ENCODE results near the gene MS4A4A. TPM values are rescaled to one million over a fixed set of nuclear protein-coding genes. Genes with fewer than 3 reads are reported as not detected.

The MS4A4A gene
- total and polyA plus RNA-seq, 9 of the 15 experiments (the other 6 are each of a cell fraction or from before 2014, with no cell fraction given): 0.77 to 41.4 (median 10.1) TPM

DNA sequence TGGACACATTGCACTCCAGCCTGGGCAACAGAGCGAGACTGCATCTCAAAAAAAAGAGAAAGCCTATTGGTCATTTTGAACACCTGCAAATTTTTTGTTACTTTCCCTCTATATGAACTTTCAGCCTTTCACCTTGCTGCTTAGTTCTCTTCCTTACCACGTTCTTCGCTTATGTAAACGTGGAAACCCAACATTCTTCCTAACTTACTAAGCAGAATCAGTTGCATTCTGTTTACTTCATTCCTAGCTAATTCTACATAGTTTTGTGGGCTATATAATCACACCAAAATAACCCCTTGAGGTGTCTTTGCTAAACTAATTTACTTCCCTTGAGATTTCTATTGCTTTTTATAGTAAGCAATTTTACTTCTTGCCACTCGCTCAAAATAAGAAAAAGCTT is 23.2 kb downstream of the MS4A4A start:
- DNase-seq (ENCODE audit: extremely low read depth in 1 of 4, low spot score in 3 of 4): no peak
- ChIA-PET CTCF (ENCODE audit: low intra/inter-chr PET ratio) (no interaction called here), POLR2A (no interaction called here)
- Histone ChIP-seq H3K36me3 (ENCODE audit: control insufficient read depth, insufficient read depth, low read length) (no peaks in the 10 kb centered on the region), H3K27ac (ENCODE audit: extremely low read depth, low read depth, low read length) (no peak overlapping the region), H3K79me2 (ENCODE audit: control insufficient read depth, insufficient read depth, low read length) (no peaks in the 10 kb centered on the region), H3K4me1 (replicated peaks in 1 of 2; ENCODE audit: control insufficient read depth in 2 of 2, insufficient read depth in 2 of 2, low read length in 2 of 2) (no peaks in the 10 kb centered on the region), H3K4me3 (no peak overlapping the region), H2AFZ (ENCODE audit: low read depth, low read length) (no peak overlapping the region), H3K9ac (ENCODE audit: insufficient read depth in 1 of 2, low read depth in 2 of 2, low read length in 2 of 2) (no peak overlapping the region), H3K9me3 (replicated peaks; ENCODE audit: control insufficient read depth, insufficient read depth, low read depth, low read length) (no peaks in the 10 kb centered on the region), H4K20me1 (replicated peaks; ENCODE audit: control insufficient read depth, insufficient read depth, low read length) (no peaks in the 10 kb centered on the region), H3K4me2 (ENCODE audit: insufficient read depth, low read length) (no peak overlapping the region), H3K9me1 (ENCODE audit: control insufficient read depth, insufficient read depth, low read length) (no peaks in the 10 kb centered on the region), H3K27me3 (ENCODE audit: control insufficient read depth in 2 of 2, insufficient read depth in 2 of 2, low read length in 2 of 2) (no peaks in the 10 kb centered on the region)
- in situ Hi-C loops (cut with MboI): no loop called here
- no TSS peak for BruUV-seq (replicated peaks)
- 0% methylated on average over 5 of the region's 5 CpGs for WGBS (ENCODE audit: insufficient coverage, low coverage, missing lambda C conversion rate)
- ATAC-seq: no peak
- intact Hi-C loops (cut with micrococcal nuclease): no loop called here
- FAIRE-seq: no peak
- TF ChIP-seq TCF7 (IDR thresholded peaks at IDR 0.05; ENCODE audit: borderline replicate concordance) (no peak), RNF219 (CRISPR knock-in tag; IDR thresholded peaks at IDR 0.05) (no peak), POLR3A (IDR thresholded peaks at IDR 0.05; ENCODE audit: borderline replicate concordance, extremely low read depth, insufficient read depth, insufficient read length) (no peak), TBP (optimal IDR thresholded peaks at IDR 0.05; ENCODE audit: low read depth, low read length) (no peak), GTF2F1 (IDR thresholded peaks at IDR 0.05; ENCODE audit: low read depth, low read length) (no peak), GTF2A2 (tag; IDR thresholded peaks at IDR 0.05) (no peak), LEF1 (IDR thresholded peaks at IDR 0.05) (no peak), MECOM (CRISPR knock-in tag; IDR thresholded peaks at IDR 0.05) (no peak), ZNF436 (CRISPR knock-in tag; IDR thresholded peaks at IDR 0.05) (no peak), CBX2 (IDR thresholded peaks at IDR 0.05; ENCODE audit: insufficient read depth, low read length, poor library complexity, severe bottlenecking) (no peak), ZNF133 (CRISPR knock-in tag; IDR thresholded peaks at IDR 0.05) (no peak), MYBL2 (IDR thresholded peaks at IDR 0.05; ENCODE audit: low read depth) (no peak), MYBL2 (CRISPR knock-in tag; IDR thresholded peaks at IDR 0.05; ENCODE audit: borderline replicate concordance) (no peak), CEBPZ (IDR thresholded peaks at IDR 0.05; ENCODE audit: borderline replicate concordance, low read depth, low read length) (no peak), JUNB (CRISPR knock-in tag; conservative IDR thresholded peaks at IDR 0.05) (no peak), DIDO1 (tag; IDR thresholded peaks at IDR 0.05; ENCODE audit: low read depth) (no peak), ZNF695 (CRISPR knock-in tag; IDR thresholded peaks at IDR 0.05) (no peak), TRIM24 (IDR thresholded peaks at IDR 0.05) (no peak)
- TF ChIP-seq, protein P1, sequence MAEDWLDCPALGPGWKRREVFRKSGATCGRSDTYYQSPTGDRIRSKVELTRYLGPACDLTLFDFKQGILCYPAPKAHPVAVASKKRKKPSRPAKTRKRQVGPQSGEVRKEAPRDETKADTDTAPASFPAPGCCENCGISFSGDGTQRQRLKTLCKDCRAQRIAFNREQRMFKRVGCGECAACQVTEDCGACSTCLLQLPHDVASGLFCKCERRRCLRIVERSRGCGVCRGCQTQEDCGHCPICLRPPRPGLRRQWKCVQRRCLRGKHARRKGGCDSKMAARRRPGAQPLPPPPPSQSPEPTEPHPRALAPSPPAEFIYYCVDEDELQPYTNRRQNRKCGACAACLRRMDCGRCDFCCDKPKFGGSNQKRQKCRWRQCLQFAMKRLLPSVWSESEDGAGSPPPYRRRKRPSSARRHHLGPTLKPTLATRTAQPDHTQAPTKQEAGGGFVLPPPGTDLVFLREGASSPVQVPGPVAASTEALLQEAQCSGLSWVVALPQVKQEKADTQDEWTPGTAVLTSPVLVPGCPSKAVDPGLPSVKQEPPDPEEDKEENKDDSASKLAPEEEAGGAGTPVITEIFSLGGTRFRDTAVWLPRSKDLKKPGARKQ (CRISPR knock-in tag; IDR thresholded peaks at IDR 0.05): no peak
